ENCODE results near the gene KATNB1.

DNA sequence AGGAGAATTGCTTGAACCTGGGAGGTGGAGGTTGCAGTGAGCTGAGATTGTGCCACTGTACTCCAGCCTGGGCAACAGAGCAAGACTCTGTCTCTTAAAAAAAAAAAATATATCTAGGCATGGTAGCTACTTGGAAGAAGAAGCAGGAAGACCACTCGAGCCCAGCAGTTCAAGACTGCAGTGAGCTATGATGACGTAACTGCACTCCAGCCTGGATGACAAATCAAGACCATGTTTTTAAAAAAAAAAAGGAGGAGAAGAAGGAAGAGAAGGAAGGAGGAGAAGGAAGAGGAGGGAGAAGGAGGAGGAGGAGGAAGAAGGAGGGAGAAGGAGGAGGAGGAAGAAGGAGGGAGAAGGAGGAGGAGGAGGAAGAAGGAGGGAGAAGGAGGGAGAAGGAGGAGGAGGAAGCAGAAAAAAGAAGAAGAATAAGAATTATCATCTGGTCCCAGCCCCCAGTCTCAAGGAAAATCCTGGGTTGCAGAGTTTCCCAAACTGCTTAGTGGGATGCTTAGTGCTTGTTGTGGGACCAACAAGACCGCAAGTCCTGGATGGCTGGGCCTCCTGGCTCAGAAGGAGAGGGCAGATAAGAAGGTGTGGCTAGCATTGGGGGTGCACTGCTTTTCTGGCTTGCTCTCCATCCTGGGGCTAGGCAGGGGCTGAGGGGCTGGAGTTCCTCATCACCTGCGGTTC, 44.6 kb upstream of the KATNB1 start:
- no peak for TF ChIP-seq HDGF (IDR thresholded peaks at IDR 0.05; ENCODE audit: borderline replicate concordance)
- TF ChIP-seq SUZ12 (IDR thresholded peaks at IDR 0.05): no peak
- no peak for TF ChIP-seq SP1 (IDR thresholded peaks at IDR 0.05)
- TF ChIP-seq FOXK2 (IDR thresholded peaks at IDR 0.05): no peak
- no peak for TF ChIP-seq FOXM1 (IDR thresholded peaks at IDR 0.05; ENCODE audit: borderline replicate concordance)

Data from HEK293T (cell line).